Breast epithelium (tissue), 4 donors: Measurements from ENCODE around the gene GLIS1. TPM values are rescaled to one million over a fixed set of nuclear protein-coding genes. Genes with fewer than 3 reads are reported as not detected.

Experiments
- DNase-seq, 2 donors: peaks; one replicate each; pipeline ENCODE4 v3.0.0-alpha.2; 2019; ENCODE audit warnings: low spot score in 2 of 2
- H3K27ac ChIP-seq, 2 donors: fragments of 200-600 bp; sonication (generic) in 1 of 2; one replicate each; pipeline ENCODE4 v1.5.1; 2016 to 2019; ENCODE audit warnings: mild to moderate bottlenecking in 1 of 2
- H3K27me3 ChIP-seq, 2 donors: fragments of 200-600 bp; sonication (generic) in 1 of 2; one replicate each; pipeline versions ENCODE4 v1.5.1 to v1.6.0; 2017 to 2019; ENCODE audit warnings: control low read depth in 1 of 2, mild to moderate bottlenecking in 1 of 2
- H3K36me3 ChIP-seq: fragments of 200-600 bp; one replicate; pipeline ENCODE4 v1.5.1; 2019
- H3K4me1 ChIP-seq, 2 donors: fragments of 200-600 bp; sonication (generic); one replicate each; pipeline ENCODE4 v1.5.1; 2016 to 2019; ENCODE audit warnings: control low read depth in 1 of 2
- H3K4me3 ChIP-seq, 3 donors: fragments of 200-600 bp; sonication (generic); 1 replicate in 2 of 3; 2 replicates in 1 of 3; pipeline ENCODE4 v1.5.1; 2016 to 2019; ENCODE audit warnings: mild to moderate bottlenecking in 3 of 3, moderate library complexity in 2 of 3
- H3K9me3 ChIP-seq, 2 donors: fragments of 200-600 bp; sonication (generic) in 1 of 2; one replicate each; pipeline ENCODE4 v1.5.1; 2016 to 2019; ENCODE audit warnings: control low read depth in 1 of 2
- CTCF ChIP-seq, 3 donors: fragments of 450-650 bp; IDR thresholded peaks; one replicate each; pipeline ENCODE4 v1.5.1; 2016 to 2017; ENCODE audit warnings: antibody characterized with exemption in 3 of 3, mild to moderate bottlenecking in 3 of 3, moderate library complexity in 3 of 3
- POLR2A ChIP-seq: fragments of 450-650 bp; IDR thresholded peaks from one replicate; pipeline ENCODE4 v1.6.1; 2016; ENCODE audit warnings: antibody characterized with exemption, mild to moderate bottlenecking, moderate library complexity
- POLR2AphosphoS5 ChIP-seq, 3 donors: sonication (generic); formaldehyde crosslinking; IDR thresholded peaks; one replicate each; pipeline ENCODE4 v1.6.1; 2017; ENCODE audit warnings: antibody characterized with exemption in 3 of 3
- intact Hi-C: fragments of 100-400 bp; cut with DNase I; formaldehyde crosslinking; loops from one replicate; pipeline ENCODE4 v1.15.1; 2023; ENCODE audit warnings: low total_unique reads
- total RNA-seq, 3 donors: library from RNA; depleted of rRNA; stranded (reverse); fragments of >200 nt; gene quantifications; one replicate each; pipeline ENCODE4 v1.1.0, GENCODE V29; 2016

GLIS1 gene
- total RNA-seq, 3 donors from 2014 or later = 0.16 to 2.0 (median 0.59) TPM

DNA sequence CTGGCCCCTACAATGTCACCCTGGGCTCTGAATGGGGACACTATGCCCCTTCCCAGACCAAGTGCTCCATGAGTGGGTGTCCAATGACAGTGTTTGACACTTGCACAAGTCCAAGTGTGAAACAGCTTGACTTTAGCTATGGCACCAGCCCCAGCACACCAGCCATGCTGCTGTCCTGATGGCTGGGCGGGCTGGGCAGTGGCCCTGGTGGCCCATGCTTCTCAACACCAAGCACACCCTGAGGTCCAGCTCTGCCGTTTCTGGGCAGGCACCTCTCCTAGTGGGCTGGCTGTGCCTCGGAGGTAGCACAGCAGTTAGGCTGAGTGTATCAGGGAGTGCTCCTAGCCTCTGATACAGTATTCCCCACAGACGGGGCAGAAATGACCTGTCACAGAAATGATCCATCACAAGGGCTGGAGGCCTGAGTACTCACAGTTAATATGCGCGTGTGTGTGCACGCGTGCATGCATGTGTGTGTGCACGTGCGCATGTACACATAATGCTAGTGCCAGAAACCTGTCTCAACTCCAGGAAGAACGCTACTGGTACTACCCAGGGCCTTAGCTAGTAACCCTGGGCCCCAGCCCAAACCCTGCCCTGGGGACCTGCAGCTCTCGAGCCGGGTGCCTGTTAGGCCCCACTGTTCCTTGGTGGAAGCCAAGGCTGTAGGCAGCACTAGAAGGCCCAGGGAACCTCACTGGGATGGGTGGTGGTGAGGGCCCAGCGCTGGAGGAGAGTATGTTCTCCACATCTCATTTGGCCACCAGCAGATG is 145.8 kb downstream of the GLIS1 start:
- no peaks in the 10 kb centered on the region for H3K27me3 ChIP-seq
- peak overlapping the region in 1 of 2 donors; percentile 58 for H3K27ac ChIP-seq
- intact Hi-C loops = no loop called here
- H3K4me3 ChIP-seq = no peak overlapping the region
- no peaks in the 10 kb centered on the region for H3K36me3 ChIP-seq
- TF ChIP-seq POLR2AphosphoS5 (IDR thresholded peaks at IDR 0.05) = no peak
- no peak for TF ChIP-seq POLR2A
- no peak for TF ChIP-seq CTCF (IDR thresholded peaks at IDR 0.05)
- H3K9me3 ChIP-seq = no peaks in the 10 kb centered on the region
- H3K4me1 ChIP-seq = no peaks in the 10 kb centered on the region
- DNase-seq = peak in 1 of 2 donors; percentile 39

GRCh38 chr1:53592521-53592982 is 146.4 kb downstream of the GLIS1 start:
- no peak overlapping the region for H3K4me3 ChIP-seq
- H3K4me1 ChIP-seq = no peaks in the 10 kb centered on the region
- H3K27ac ChIP-seq = peak overlapping the region in 1 of 2 donors; percentile 58
- TF ChIP-seq POLR2A = no peak
- no peak for TF ChIP-seq POLR2AphosphoS5 (IDR thresholded peaks at IDR 0.05)
- no peak for TF ChIP-seq CTCF (IDR thresholded peaks at IDR 0.05)
- intact Hi-C loops = no loop called here
- no peaks in the 10 kb centered on the region for H3K9me3 ChIP-seq
- no peaks in the 10 kb centered on the region for H3K36me3 ChIP-seq
- DNase-seq = peak; percentile 50 to 69
- H3K27me3 ChIP-seq = no peaks in the 10 kb centered on the region

DNA sequence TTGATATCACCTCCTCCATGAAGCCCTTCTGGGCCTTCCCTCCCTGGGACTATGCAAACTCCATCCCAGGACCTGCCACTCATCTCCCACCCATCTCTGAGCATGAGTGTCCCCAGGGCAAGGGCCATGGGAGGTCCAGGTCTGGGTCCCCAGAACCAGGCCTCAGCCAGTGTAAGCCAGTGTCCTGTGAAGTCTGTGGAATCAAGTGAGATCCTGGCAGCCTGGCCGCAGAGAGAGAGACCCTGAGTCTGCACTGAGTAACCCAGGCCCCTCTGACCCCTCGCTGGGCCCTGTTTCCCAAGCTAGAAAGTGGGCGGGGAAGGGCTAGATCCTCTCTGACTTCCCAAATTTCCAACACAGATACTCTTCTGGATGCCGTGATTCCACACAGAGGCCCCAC is 147.0 kb downstream of the GLIS1 start:
- no peaks in the 10 kb centered on the region for H3K27me3 ChIP-seq
- TF ChIP-seq POLR2A = no peak
- TF ChIP-seq CTCF (IDR thresholded peaks at IDR 0.05) = no peak
- TF ChIP-seq POLR2AphosphoS5 (IDR thresholded peaks at IDR 0.05) = no peak
- H3K9me3 ChIP-seq = no peaks in the 10 kb centered on the region
- no peaks in the 10 kb centered on the region for H3K4me1 ChIP-seq
- H3K4me3 ChIP-seq = no peak overlapping the region
- intact Hi-C loops = no loop called here
- DNase-seq = peak in 1 of 2 donors; percentile 22
- H3K27ac ChIP-seq = peak overlapping the region in 1 of 2 donors; percentile 58
- no peaks in the 10 kb centered on the region for H3K36me3 ChIP-seq

DNA sequence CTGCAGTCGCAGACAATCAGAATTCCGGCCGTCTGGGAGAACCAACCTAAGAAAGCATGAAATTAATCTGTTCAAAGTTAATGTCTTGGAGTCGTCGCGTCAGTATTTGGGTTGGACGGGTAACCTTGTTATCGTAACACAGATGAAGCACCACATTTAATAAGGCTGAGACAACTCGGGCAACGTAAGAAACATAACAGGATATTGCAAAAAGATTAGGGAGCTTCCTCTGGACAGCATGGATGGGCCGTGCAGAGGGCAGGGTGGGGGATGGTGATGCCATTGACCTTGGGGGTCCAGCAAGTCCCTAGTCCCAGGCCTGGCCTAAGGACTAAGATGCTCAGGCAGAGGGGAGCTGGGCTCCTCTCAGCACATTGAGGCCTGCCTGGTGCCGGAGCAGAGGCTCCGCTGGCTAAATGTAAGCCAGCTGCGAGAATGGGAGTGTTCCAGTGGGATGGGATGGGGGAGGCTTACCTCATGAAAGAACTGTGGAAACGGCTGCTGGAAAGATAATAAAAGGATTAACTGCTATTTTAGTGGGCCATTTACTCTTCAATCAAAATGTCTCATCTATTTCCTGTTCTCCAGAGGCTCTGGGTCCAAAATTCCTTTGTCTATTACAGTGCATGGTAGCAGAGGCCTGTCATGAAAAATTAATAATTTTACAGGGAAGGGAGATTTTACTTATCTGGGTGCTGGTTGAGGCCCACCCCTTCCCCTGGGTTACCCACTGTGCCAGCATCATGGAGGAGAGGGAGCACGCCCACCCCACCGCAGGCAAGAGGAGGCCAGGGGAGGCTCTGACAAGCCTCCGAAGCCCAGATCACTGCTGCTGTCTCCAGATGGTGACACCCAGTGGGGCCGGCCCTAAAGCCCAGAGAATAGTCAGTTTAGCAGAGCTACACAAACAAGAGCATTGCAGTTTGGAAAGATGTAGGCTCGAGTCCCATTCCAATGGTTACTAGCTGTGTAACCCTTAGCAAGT is 148.1 kb downstream of the GLIS1 start:
- no peak overlapping the region for H3K4me3 ChIP-seq
- H3K9me3 ChIP-seq = no peaks in the 10 kb centered on the region
- no peaks in the 10 kb centered on the region for H3K27me3 ChIP-seq
- DNase-seq = peak in 1 of 2 donors; percentile 43
- TF ChIP-seq CTCF (IDR thresholded peaks at IDR 0.05) = no peak
- TF ChIP-seq POLR2A = no peak
- TF ChIP-seq POLR2AphosphoS5 (IDR thresholded peaks at IDR 0.05) = no peak
- H3K36me3 ChIP-seq = no peaks in the 10 kb centered on the region
- H3K27ac ChIP-seq = peak overlapping the region in 1 of 2 donors; percentile 58
- H3K4me1 ChIP-seq = no peaks in the 10 kb centered on the region
- intact Hi-C loops = no loop called here
